Stimulated activated CD4-positive, alpha-beta T cell treated with anti-CD3 and anti-CD28 coated beads, Interleukin-2, amount 100 ng/mL, for 24 hours (primary cell): Measurements from ENCODE around the gene LAMA3.

Experiments used
- DNase-seq, 2 donors: peaks; one replicate each; pipeline ENCODE4 v3.0.0-alpha.2; 2020

The LAMA3 gene

DNA sequence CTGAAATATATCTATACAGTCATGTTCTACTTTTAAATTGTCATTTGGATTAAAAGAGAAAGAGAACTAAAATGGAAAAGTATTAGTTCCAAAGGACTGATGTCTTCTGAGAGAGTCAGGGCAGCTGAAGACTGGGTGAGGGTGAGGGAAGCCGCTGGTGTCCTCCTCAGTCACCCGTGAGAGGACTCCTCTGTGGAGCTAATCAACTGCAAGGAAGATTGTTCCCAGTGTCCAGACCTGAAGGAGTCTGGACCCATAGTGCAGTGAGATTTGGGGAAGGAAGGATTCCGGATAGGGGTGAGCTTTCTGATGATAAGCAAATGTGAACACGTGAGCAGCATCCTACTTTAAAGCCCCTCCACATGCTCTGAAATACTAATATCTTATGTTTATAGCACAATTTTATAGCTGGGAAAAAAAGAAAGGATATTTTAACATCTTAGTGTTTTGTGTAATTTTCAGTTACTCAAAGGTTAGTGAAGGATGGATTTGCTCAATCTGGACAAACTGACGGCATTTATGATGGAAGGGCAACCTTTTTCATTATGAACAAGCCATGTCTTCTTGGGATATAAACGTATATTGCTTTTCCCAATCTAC is 190.8 kb downstream of the LAMA3 start:
- no peak for DNase-seq

DNA sequence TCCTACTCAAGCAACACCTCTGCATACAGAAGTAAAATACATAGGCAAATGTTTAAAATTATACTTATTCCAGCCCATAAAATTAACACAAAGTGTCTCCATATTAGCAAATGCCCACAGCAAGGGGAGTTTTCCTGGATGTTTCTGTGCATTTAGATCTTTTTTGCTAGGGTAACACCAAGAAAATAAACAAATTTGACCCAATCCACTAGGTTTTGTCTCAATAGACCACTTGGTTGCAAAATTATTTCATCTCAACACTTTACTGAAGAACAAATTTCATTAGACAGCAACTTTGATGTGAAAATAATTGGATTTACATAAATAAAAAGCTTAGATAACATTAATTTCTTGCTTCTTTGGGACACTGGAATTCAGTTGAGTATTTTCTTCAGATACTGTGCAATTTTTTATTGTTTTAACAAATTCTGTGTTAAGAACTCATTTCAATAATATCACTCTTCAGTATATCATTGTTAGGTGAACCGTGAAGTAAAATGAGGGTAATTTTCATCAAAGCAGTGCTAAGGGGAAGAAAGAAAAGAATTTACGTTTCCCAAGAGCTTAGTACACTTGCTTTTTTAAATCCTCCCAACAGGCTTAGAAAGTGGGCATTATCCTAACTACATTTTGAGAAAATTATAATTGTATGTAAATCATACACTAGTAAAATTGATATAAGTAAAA is 191.8 kb downstream of the LAMA3 start:
- no peak for DNase-seq

DNA sequence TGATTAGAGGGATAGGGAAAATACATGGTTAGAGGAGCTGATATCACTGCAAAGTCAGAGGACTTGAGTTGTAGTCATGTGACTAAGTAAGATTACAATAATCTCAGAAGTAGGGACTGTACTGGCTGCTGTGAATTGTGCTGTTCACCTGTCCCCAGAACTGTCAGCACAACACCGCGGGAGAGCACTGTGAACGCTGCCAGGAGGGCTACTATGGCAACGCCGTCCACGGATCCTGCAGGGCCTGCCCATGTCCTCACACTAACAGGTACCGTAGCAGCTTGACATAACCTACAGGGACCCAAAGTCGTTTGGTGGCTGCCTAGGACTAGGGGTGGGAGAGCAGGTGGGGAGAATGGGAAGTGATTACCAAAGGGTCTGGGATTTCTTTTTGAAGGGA is 192.5 kb downstream of the LAMA3 start:
- no peak for DNase-seq

DNA sequence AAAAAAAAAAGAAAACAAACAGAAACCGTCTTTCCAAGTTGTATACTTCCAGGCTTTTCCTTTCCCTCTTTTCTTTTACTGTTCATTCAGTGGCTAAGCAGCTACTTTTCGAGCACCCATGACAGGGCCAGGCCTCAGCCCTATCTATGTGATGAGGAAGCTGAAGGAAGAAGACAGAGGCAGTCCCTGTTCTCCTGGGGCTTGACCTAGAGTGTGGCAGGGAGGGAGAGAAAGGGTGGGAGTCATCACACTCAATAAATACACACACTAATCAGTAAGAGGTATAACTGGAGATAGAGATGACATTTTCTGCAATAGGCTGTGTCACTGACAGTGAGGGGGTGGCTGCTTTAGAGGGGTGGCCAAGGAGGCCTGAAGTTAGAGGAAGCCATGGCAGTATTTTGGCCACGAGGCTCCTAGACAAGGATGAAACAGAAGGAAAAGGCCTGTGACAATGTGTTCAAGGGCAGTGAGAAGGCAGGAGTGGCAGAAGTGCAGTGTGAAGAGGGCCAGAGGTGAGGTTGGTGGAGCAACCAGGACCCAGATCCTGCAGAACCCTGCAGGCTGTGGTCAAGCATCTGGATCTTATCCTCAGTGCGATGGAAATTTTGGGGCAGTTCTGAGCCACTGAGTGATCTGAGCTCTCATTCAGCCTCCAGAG is 193.5 kb downstream of the LAMA3 start:
- no peak for DNase-seq

DNA sequence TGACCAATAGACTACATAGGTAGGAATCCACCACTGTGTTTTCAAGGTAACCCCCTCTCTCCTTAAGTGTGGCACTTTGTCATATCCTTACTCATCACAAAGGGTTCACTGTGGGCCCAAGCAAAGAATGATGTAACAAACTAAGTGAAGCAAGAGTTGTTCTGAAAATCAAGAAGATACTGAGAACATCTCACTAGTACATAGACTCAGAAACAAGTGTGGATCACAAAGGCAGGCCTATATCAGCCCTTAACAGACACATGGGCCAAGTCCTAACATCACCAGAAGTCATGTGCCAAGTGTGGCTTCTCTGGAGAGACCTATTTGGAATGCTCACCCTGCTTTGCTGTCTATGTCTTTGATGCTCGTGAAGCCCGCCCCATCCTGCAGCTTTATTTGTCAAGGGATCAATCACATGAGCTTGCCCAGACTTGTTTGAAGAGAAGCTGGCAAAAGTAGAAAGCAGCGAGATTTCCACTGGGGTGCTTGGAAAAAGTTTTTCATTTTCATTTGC is 194.1 kb downstream of the LAMA3 start:
- no peak for DNase-seq

DNA sequence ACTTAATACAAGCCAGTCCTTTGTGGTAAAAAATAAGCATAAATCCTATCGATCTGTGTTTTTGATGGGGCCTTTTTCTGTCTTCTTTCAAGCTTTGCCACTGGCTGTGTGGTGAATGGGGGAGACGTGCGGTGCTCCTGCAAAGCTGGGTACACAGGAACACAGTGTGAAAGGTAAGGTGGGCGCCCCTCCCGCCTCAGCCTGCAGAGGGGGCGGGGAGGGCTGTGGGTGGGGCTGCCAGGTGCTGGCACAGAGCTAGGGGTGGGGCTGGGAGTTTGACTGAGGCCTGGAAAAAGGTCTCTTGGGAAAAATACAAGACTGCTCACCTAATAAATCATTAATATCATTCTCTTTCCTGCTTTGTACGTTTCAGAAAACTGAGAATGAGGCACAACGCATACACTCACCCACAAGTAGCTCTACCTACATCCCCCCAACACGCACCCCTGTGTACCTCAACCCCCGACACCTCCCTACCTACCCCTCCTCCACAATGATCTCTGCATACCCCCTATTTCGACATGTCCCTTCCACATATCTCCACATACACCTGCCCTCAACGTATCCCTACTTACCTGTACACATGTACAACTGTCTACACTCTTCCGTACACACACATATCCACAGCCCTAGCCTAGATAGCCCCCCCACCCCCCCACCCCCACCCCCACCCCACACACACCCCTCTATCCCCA is 195.6 kb downstream of the LAMA3 start:
- no peak for DNase-seq

DNA sequence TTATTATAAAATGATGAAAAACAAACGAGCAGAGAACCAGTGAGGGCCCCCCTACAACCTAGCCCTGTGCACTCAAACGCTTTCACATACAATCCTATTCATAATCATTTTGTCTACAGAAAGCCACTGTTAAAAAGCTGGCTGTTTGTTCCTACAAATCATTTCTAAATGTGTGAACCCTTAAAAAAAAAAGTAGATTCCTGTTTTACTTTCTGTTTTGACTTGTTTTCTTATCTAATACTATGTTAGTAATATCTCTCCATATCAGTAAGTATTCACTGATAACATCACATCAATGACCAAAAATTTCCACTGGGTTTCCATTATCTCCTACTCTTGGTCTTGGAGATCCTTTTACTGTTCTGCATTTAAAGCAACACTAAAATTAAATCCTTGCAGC is 196.5 kb downstream of the LAMA3 start:
- no peak for DNase-seq

DNA sequence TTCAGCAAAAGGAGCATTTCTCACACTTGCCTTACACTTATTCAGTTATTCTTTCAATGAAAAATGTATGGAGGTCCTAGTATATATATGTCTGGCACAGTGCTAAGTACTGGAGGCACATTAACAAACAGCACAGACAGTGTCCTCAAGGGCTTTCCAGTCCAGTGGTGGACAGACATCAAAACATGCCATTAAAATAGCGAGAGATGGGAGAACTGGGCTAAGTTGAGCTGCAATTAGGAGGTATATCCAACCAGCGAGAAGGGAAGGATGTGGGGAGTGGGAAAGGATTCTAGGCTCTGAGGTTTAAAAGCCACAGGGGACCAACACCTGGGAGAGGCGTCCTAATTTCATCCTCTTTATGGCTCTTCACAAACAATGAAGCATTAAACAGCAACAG is 197.8 kb downstream of the LAMA3 start:
- no peak for DNase-seq

DNA sequence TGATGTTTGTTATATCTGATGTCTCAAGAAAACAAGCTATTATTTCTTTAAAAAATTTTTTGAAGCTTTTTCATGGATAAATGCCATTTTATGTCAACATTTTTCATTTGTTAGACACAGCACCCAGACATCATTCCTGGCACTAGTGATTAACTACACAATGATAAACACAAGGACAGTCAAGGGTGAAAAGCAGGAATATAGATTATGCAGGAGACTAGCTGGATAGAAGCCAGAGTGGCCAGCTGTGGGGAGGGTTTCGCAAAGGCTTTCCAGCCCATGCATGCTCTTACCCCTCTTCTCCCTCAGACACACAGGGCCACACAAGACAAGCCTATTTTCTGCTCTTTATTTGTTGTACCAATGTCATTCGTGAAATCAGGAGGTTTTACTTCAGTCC is 198.2 kb downstream of the LAMA3 start:
- no peak for DNase-seq

DNA sequence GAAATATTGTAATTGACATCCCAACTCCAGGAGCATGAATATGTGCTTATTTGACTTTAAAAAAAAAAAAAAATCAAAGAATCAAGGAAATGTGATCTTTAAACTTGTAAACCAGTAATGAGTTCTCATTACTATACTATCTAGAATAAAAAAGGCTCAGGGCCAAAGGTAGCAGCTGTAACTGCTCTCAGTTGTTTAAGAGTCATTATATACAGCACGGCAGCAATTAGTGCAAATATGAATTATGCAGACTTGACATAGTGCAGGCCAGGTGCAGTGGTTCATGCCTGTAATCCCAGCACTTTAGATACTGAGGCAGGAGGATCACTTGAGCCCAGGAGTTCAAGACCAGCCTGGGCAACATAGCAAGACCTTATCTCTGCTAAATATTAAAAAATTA is 199.6 kb downstream of the LAMA3 start:
- DNase-seq = no peak

DNA sequence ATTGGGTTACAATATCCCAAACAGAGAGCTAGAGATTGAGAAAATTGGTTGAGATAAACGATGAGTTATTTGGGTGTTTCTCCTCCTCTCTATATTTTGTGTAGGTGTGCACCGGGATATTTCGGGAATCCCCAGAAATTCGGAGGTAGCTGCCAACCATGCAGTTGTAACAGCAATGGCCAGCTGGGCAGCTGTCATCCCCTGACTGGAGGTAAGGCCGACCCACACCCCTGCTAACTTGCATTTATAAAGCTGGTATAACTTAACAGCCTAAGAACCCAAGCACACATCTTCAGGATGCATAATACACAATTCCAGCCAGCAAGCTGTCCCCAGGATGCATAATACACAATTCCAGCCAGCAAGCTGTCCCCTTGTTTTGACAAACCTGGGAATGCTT is 200.7 kb downstream of the LAMA3 start:
- no peak for DNase-seq

DNA sequence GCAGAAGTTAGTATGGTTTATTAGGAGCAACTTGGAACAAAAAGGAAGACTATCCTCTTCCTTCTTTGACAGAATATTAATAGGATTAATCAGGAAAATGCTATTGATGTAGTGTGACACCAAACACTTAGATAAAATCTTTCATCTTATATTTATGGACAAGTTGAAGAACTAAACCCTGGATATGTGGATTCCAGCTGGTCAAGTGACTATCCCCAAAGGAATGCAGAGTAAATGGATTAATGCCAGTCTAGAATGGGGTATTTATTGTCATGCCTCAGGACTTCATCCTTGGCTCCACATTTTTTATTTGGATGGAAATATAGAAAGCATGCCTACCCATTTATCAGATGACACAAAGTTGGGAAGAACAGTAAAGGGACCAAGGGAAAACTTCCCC is 201.3 kb downstream of the LAMA3 start:
- no peak for DNase-seq

DNA sequence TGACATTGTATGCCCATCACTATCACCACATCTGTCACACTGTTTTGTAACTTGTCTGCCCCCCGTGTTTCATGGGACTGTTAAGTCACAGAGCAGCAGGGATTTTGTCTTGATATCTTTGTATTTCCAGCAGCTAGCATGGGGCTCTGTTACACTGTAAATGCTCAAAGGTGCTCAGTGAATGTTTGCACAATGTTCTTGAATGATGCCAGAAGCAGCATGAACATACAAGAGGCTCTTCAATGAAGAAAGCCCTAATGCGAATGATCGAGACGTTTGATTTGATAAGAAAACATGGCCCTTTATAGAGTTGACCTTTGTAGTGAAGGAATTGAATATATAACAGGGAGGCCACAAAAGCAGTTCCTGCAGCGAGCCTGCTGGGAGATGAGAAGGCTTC is 204.4 kb downstream of the LAMA3 start:
- DNase-seq = no peak

DNA sequence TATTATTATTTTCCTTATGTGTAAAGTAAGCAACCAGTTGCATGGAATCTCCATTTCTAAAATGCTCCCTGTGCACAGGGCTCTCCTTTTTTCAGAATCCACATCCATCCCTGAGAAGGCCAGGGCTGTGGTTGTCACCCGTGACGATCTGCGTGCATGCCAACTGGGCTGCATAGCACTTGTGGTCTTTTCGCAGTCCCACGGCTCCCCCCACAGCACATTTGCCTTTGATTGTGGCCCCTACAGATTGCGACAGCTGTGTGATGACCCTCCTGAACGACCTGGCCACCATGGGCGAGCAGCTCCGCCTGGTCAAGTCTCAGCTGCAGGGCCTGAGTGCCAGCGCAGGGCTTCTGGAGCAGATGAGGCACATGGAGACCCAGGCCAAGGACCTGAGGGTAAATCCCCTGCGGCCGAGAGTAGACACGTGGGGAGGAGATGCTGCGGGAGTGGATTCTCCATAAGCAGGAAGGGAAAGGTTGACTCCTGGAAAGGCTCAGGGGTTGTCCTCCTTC is 205.5 kb downstream of the LAMA3 start:
- DNase-seq = no peak

DNA sequence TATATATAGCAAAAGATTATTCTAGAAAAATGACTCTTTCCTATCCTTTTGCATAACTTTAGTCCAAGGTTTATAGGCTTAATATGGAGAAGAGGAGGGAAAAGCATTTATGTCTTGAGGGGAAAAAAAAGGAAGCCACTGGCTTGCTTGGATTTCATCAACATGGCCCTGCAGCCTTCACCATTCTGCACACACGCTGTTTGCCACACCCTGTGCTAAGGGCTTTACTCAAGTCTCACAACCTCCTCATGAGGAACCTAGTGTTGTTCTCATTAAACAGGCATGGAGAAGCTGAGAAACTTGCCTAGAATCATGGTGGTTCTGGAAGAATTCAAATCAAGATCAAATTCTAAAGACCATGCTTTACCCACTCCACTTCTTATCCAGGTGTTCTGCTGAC is 208.0 kb downstream of the LAMA3 start:
- DNase-seq = no peak

DNA sequence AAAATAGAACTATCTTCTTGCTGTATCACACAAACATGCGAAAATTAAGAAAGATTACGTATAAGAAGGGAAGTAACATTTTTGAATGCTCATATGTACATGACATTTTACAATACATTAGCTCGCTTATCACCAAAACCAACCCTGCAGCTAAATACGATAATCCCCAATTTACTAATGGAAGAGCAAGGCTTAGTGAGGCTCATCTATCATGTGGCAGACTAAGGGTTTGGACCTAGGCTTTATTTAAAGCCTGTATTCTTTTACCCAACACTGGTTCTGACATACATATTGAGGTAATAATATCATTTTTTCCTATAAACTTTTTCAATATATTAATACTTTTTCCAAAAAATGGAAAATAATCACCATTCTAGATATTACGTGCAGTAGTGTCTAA is 208.5 kb downstream of the LAMA3 start:
- DNase-seq = no peak

DNA sequence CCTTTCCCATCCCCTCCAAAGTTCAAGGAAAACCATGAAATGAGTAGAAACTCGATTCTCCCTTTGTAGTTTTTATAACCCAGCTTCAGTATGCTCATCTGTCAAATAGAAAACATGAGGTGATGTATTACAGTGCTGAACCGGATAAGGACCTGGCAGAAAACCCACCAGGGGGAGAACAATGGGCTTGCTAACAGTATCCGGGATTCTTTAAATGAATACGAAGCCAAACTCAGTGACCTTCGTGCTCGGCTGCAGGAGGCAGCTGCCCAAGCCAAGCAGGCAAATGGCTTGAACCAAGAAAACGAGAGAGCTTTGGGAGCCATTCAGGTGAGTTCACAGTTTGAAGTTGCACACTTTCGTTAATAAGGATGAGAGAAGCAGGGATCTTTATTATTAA is 211.7 kb downstream of the LAMA3 start:
- DNase-seq = no peak

DNA sequence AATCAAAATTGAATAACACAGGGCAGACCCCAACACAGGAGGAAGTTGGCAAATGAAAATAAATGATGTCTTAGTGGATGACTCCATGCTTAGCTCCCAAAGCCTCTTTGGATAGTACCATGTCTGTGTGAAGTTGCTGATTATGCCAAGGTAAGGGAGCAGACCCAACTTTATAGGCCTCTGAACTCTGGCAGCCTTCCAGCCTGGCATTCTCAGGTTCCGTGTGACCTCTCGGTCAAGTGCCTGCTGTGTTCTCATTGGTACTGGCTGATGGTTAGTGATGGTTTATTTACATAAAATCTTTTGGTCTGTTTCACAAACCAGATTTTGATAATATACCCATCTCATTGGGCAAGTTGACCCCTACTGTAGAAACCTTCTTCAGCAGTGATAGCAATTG is 213.1 kb downstream of the LAMA3 start:
- DNase-seq = no peak

DNA sequence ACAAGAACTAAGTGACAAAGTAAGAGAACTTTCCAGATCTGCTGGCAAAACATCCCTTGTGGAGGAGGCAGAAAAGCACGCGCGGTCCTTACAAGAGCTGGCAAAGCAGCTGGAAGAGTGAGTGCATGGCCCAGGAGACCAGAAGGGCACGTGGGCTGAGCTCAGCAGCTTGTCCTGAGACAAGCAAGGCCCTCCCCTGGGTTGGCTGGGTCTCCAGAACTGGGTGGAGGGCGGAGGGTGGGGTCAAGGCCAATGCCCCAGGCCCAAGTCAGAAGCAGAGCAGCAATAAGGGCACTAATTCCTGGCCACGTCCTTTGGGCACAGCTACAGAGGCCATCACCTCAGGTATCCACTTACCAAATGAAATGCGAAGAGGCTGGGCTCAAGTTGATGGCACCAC is 214.7 kb downstream of the LAMA3 start:
- no peak for DNase-seq

DNA sequence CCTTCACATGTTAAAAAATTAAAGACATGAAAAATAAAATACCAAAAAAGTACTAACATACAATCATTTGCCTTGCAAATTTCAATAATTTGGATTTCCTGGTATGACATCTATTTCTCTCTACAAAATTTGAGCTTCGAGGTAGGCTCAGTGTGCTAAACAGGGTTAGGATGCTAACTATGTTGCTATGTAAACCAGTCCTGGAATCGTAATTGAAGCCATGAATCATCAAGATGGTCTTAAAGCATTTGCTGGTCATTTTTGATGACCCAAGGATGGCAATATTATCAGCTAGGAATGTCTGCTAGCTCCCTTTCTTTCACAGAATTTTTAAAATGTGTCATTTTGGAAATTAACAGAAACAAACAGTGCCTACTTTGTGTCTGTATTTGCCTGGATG is 217.4 kb downstream of the LAMA3 start:
- DNase-seq = no peak

DNA sequence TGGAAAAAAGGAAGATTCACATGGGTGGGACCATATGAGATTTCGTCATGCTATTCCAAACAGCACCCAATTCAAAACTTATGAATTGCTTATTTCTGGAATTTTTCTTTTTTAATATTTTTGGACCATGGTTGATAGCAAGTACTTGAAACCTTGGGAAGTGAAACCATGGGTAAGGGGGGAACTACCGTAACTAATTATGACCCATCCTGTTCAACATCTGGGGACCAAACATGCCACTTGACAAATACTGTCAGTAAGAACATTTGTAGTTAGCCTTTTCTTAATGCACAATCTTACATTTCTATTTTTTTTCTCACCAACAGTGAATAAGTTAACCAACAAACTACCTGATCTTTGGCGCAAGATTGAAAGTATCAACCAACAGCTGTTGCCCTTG is 219.6 kb downstream of the LAMA3 start:
- no peak for DNase-seq

DNA sequence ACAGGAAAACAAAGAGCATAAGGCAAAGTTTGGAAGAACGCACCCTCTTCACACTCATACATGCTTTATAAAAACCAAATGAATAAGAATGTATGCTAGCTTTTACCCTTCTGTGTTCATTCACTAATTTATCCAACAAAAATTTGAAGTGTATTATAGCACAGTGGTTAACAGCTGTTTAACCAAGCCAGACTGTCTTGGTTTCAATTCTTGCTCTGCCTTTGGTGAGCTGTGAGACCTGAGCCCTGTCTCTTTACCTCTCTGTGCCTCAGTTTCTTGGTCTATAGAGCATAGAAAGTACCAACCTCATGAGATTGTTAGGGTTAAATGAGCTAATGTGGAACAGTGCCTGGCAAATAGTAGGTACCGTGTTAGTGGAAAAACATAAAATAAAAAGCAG is 220.8 kb downstream of the LAMA3 start:
- DNase-seq = no peak

DNA sequence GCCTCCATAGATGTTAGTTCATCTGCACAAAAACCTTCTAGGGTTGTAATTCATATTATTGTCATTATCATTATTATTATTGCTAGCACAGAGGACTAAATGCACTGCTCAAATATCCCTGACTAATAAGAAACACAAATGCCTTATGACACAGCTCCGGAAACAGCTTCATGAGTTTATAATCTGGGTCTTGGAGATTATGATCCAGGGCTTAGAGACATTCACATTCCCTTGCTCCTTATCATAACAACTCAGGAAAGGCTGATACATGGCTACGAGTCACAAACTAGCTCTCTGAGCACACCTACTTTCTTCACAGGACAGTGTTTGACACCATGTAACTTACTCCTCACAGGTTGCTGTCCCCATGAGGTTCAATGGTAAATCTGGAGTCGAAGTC is 223.1 kb downstream of the LAMA3 start:
- DNase-seq = no peak

DNA sequence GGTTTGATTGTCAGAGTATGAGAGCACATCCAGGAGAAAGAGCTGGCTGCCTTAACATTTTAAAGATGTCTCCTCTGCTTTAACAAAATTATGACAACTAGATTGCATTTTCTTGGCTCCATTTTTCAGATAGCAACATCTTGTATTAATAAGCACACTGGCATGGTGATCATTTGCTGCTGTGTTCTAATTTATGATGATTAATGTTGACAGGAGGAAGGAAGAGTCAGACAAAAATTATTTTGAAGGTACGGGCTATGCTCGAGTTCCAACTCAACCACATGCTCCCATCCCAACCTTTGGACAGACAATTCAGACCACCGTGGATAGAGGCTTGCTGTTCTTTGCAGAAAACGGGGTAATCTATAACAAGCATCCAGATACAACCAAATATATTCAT is 227.1 kb downstream of the LAMA3 start:
- DNase-seq = no peak
